Endothelial cell of hepatic sinusoid (primary cell): Measurements from ENCODE around the gene ISL1.

Experiments used
- in situ Hi-C: cut with HindIII; loops from 2 replicates; pipeline ENCODE4 v1.10.0; 2017; ENCODE audit warnings: low sequenced_read_pairs

ISL1 gene

GRCh38 chr5:51439232-51439631, 56.0 kb downstream of the ISL1 start:
- in situ Hi-C loops: no loop called here
